ENCODE data around the gene UNC50.

The UNC50 gene

DNA sequence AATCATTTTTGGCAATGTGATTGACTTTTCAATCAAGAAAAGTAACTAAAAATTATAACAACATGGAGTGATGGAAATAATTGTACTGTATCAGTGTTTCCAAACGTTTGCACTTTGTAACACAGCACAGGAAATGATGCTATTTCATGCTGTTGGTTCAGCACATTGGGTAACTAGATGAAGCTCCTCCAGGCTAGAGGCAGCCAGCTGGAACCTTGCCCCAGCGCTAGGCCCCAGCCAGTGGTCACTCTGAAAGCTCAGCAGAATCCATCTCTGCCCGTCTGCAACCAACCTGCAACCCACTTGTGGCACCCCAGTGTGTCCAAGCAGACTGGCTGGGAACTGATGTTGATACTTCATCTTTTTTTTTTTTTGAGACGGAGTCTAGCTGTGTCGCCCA is 15.3 kb downstream of the UNC50 start:
- Histone ChIP-seq H3K9me3 (ENCODE audit: insufficient read depth, low read length) (no peaks in the 10 kb centered on the region), H3K27ac (ENCODE audit: low read depth, low read length) (no peak overlapping the region), H3K9me2 (replicated peaks; ENCODE audit: insufficient read depth, low read length) (no peaks in the 10 kb centered on the region), H3K36me3 (ENCODE audit: low read length) (no peaks in the 10 kb centered on the region), H3K9ac (ENCODE audit: low read length) (no peak overlapping the region), H3K27me3 (ENCODE audit: low read length) (no peaks in the 10 kb centered on the region), H2AFZ (ENCODE audit: low read depth, low read length, severe bottlenecking) (no peak overlapping the region), H3K4me3 (ENCODE audit: insufficient read depth, low read length, poor library complexity, severe bottlenecking) (no peak overlapping the region), H4K20me1 (ENCODE audit: low read depth, low read length) (no peaks in the 10 kb centered on the region), H3K79me2 (ENCODE audit: insufficient read depth, low read length) (no peaks in the 10 kb centered on the region), H3K4me2 (ENCODE audit: low read depth, low read length, poor library complexity, severe bottlenecking) (no peak overlapping the region), H3F3A (ENCODE audit: insufficient read depth) (no peaks in the 10 kb centered on the region)
- no peak for TF ChIP-seq EZH2phosphoT487 (conservative IDR thresholded peaks at IDR 0.05; ENCODE audit: low read length)
- TF ChIP-seq, protein P1, sequence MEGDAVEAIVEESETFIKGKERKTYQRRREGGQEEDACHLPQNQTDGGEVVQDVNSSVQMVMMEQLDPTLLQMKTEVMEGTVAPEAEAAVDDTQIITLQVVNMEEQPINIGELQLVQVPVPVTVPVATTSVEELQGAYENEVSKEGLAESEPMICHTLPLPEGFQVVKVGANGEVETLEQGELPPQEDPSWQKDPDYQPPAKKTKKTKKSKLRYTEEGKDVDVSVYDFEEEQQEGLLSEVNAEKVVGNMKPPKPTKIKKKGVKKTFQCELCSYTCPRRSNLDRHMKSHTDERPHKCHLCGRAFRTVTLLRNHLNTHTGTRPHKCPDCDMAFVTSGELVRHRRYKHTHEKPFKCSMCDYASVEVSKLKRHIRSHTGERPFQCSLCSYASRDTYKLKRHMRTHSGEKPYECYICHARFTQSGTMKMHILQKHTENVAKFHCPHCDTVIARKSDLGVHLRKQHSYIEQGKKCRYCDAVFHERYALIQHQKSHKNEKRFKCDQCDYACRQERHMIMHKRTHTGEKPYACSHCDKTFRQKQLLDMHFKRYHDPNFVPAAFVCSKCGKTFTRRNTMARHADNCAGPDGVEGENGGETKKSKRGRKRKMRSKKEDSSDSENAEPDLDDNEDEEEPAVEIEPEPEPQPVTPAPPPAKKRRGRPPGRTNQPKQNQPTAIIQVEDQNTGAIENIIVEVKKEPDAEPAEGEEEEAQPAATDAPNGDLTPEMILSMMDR (IDR thresholded peaks at IDR 0.05; ENCODE audit: insufficient read depth, low read length, poor library complexity, severe bottlenecking), result no peak

DNA sequence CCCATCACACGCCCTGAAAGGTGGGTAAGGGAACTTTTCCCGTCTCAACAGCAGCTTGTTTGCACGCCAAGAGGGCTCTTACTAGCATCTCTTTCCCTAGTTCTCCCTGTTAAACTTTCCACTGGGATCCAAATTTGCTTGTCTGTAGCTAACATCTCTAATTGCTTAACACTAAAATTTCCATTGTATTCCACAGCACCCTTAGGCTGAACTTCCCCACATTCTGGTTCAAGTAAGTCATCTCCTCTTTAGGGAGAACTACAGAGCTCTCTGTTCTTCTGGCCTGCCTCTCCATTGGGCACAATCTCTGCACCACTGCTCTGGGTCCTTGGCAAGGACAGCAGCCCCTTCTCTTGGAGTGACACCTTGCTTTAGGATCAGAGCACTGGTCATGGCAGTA is 24.0 kb downstream of the UNC50 start:
- Histone ChIP-seq H3K27me3 (ENCODE audit: low read length) (no peaks in the 10 kb centered on the region), H3F3A (ENCODE audit: insufficient read depth) (no peaks in the 10 kb centered on the region), H4K20me1 (ENCODE audit: low read depth, low read length) (no peaks in the 10 kb centered on the region), H3K27ac (ENCODE audit: low read depth, low read length) (no peak overlapping the region), H3K79me2 (ENCODE audit: insufficient read depth, low read length) (no peaks in the 10 kb centered on the region), H3K4me3 (ENCODE audit: insufficient read depth, low read length, poor library complexity, severe bottlenecking) (no peak overlapping the region), H3K36me3 (ENCODE audit: low read length) (no peaks in the 10 kb centered on the region), H3K9me2 (replicated peaks; ENCODE audit: insufficient read depth, low read length) (no peaks in the 10 kb centered on the region), H3K9me3 (ENCODE audit: insufficient read depth, low read length) (no peaks in the 10 kb centered on the region), H2AFZ (ENCODE audit: low read depth, low read length, severe bottlenecking) (no peak overlapping the region), H3K4me2 (ENCODE audit: low read depth, low read length, poor library complexity, severe bottlenecking) (no peak overlapping the region), H3K9ac (ENCODE audit: low read length) (no peak overlapping the region)
- TF ChIP-seq EZH2phosphoT487 (conservative IDR thresholded peaks at IDR 0.05; ENCODE audit: low read length), result no peak
- TF ChIP-seq, protein P1 (IDR thresholded peaks at IDR 0.05; ENCODE audit: insufficient read depth, low read length, poor library complexity, severe bottlenecking), result no peak

DNA sequence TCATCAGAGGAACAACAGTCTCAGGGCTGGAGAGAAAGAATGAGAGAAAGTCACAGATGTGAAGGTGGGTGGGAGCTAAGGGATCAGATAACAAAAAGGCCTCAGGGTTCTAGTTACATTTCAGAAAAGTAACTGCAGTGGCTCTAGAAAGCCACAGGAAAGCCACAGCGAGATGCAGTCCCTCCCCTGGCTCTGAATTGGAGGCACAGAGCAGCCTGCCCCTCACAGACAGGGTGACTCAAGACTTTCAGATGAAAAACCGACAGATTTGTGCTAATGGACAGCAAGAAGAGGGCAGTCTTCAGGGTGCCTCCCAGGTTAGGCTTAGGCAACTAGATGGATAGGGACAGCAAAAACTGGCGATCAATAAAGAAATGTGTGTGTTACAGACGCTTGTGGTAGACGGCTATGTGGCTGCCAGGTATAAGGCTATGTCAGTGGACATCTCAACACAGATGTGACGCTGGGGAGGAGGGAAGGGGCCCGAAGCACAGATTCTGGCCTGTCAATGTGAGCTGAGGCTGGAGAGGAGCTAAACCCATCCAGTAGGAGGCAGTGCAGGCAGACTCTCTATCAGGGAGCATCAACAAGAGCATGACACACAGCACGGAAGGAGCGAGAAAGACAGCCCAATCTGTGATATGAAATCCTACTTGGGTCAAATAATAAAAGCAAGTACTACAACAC is 26.2 kb downstream of the UNC50 start:
- no peak for TF ChIP-seq EZH2phosphoT487 (conservative IDR thresholded peaks at IDR 0.05; ENCODE audit: low read length)
- TF ChIP-seq, protein P1 (IDR thresholded peaks at IDR 0.05; ENCODE audit: insufficient read depth, low read length, poor library complexity, severe bottlenecking), result no peak
- Histone ChIP-seq H3F3A (ENCODE audit: insufficient read depth) (no peaks in the 10 kb centered on the region), H3K36me3 (ENCODE audit: low read length) (no peaks in the 10 kb centered on the region), H4K20me1 (ENCODE audit: low read depth, low read length) (no peaks in the 10 kb centered on the region), H3K27me3 (ENCODE audit: low read length) (no peaks in the 10 kb centered on the region), H3K9me3 (ENCODE audit: insufficient read depth, low read length) (no peaks in the 10 kb centered on the region), H3K9me2 (replicated peaks; ENCODE audit: insufficient read depth, low read length) (no peaks in the 10 kb centered on the region), H2AFZ (ENCODE audit: low read depth, low read length, severe bottlenecking) (no peak overlapping the region), H3K4me2 (ENCODE audit: low read depth, low read length, poor library complexity, severe bottlenecking) (no peak overlapping the region), H3K4me3 (ENCODE audit: insufficient read depth, low read length, poor library complexity, severe bottlenecking) (no peak overlapping the region), H3K79me2 (ENCODE audit: insufficient read depth, low read length) (no peaks in the 10 kb centered on the region), H3K9ac (ENCODE audit: low read length) (no peak overlapping the region), H3K27ac (ENCODE audit: low read depth, low read length) (no peak overlapping the region)

All from SU-DHL-6 (cell line).